ENCODE results near the gene XPO5. TPM values are rescaled to one million over a fixed set of nuclear protein-coding genes. Genes with fewer than 3 reads are reported as not detected.

XPO5 gene
- total RNA-seq, 1 experiment from 2014 or later = 77.4 TPM

GRCh38 chr6:43496370-43497128 lies 79.3 kb downstream of the XPO5 start (continued):
- TF ChIP-seq CTCF (IDR thresholded peaks at IDR 0.05 in 2 of 3, conservative IDR thresholded peaks at IDR 0.05 in 1 of 3; ENCODE audit: borderline replicate concordance in 1 of 3, insufficient read depth in 1 of 3, low read depth in 2 of 3, low read length in 2 of 3) = peak; percentile 74 to 84 (median 83)
- TF ChIP-seq REST (IDR thresholded peaks at IDR 0.05; ENCODE audit: low read depth) = no peak
- no peak for TF ChIP-seq ATF3 (IDR thresholded peaks at IDR 0.05)
- TF ChIP-seq ZFX (IDR thresholded peaks at IDR 0.05) = no peak
- no peak for TF ChIP-seq JUND (IDR thresholded peaks at IDR 0.05)
- TF ChIP-seq SRF (IDR thresholded peaks at IDR 0.05; ENCODE audit: low read depth) = no peak
- no peak for TF ChIP-seq POLR2A (IDR thresholded peaks at IDR 0.05; ENCODE audit: borderline replicate concordance, extremely low read depth, insufficient read depth, insufficient read length)
- TF ChIP-seq EZH2 (IDR thresholded peaks at IDR 0.05) = no peak
- no peak for TF ChIP-seq ELF1 (IDR thresholded peaks at IDR 0.05; ENCODE audit: borderline replicate concordance, low read depth)
- no peak; the same call in 1 of the 2 replicates for TF ChIP-seq SIN3A (IDR thresholded peaks at IDR 0.05; ENCODE audit: low read depth)

Data from HCT116 (cell line).